Endothelial cell of umbilical vein (primary cell): ENCODE results near the gene KRT3.

Source experiments
- EZH2 ChIP-seq: IDR thresholded peaks from 2 replicates; pipeline ENCODE4 v1.6.1; 2012; ENCODE audit warnings: borderline replicate concordance, low read depth, mild to moderate bottlenecking, moderate library complexity, low read length, inconsistent platforms; ENCODE audit not compliant: severe bottlenecking
- JUN ChIP-seq: IDR thresholded peaks from 2 replicates; pipeline ENCODE4 v1.6.1; 2011; ENCODE audit warnings: borderline replicate concordance, low read depth; ENCODE audit not compliant: insufficient read length, insufficient read depth
- MAX ChIP-seq: IDR thresholded peaks from 2 replicates; pipeline ENCODE4 v1.6.1; 2011; ENCODE audit not compliant: insufficient read depth, insufficient read length
- POLR2A ChIP-seq: IDR thresholded peaks from 2 replicates; pipeline ENCODE4 v1.6.1; 2012; ENCODE audit warnings: low read depth, mild to moderate bottlenecking, control low read depth, low read length
- POLR2AphosphoS5 ChIP-seq: IDR thresholded peaks from 2 replicates; pipeline ENCODE4 v1.6.1; 2012; ENCODE audit warnings: low read depth, mild to moderate bottlenecking, control low read depth, low read length, moderate library complexity; ENCODE audit not compliant: insufficient read depth
- TF ChIP-seq, protein P1 (sequence below), 2 donors: IDR thresholded peaks; 1 replicate in 1 of 2; 2 replicates in 1 of 2; pipeline ENCODE4 v1.5.1; 2011; ENCODE audit warnings: low read length in 2 of 2, mild to moderate bottlenecking in 2 of 2, moderate library complexity in 2 of 2, control low read depth in 1 of 2, inconsistent platforms in 1 of 2, low read depth in 1 of 2; ENCODE audit not compliant: insufficient read depth in 1 of 2; ENCODE audit errors: extremely low read depth in 1 of 2

DNA sequence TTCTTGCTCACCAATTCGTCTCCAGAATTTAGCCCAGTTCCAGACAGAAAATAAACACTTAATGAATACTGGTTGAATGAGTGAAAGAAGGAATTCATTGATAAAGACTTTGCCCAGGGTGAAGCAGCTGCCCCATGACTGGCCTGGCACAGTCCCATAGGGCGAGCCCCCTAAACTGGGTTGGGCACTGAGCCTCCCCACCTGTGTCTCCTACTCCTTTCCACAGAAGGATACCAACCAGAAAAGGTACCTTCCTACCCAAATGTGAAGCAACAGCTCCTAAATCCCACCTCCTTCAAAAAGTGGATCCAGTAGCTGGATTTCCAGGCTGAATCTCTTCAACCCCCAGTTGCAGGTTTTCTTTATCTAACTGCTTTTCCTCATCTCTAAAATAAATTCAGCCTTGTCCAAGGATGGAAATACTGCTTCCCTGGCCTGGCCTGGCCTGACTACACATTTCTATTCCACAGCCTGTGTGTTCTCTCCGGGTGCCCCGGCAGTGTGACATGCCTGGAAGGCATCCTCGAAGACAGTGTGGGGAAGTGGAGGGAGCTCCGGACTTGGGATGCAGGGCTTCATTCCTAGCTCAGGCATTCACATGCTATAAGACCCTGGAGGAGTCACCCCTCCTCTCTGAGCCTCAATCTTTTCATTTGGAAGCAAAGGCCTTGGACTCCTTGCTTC lies 7.6 kb downstream of the KRT3 start:
- TF ChIP-seq, protein P1, sequence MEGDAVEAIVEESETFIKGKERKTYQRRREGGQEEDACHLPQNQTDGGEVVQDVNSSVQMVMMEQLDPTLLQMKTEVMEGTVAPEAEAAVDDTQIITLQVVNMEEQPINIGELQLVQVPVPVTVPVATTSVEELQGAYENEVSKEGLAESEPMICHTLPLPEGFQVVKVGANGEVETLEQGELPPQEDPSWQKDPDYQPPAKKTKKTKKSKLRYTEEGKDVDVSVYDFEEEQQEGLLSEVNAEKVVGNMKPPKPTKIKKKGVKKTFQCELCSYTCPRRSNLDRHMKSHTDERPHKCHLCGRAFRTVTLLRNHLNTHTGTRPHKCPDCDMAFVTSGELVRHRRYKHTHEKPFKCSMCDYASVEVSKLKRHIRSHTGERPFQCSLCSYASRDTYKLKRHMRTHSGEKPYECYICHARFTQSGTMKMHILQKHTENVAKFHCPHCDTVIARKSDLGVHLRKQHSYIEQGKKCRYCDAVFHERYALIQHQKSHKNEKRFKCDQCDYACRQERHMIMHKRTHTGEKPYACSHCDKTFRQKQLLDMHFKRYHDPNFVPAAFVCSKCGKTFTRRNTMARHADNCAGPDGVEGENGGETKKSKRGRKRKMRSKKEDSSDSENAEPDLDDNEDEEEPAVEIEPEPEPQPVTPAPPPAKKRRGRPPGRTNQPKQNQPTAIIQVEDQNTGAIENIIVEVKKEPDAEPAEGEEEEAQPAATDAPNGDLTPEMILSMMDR (IDR thresholded peaks at IDR 0.05; ENCODE audit: extremely low read depth in 1 of 2, insufficient read depth in 1 of 2, low read depth in 1 of 2, low read length in 2 of 2): no peak
- TF ChIP-seq MAX (no peak), EZH2 (no peak), POLR2AphosphoS5 (no peak), POLR2A (no peak), JUN (no peak)
